ENCODE data around the gene ARMC2.

DNA sequence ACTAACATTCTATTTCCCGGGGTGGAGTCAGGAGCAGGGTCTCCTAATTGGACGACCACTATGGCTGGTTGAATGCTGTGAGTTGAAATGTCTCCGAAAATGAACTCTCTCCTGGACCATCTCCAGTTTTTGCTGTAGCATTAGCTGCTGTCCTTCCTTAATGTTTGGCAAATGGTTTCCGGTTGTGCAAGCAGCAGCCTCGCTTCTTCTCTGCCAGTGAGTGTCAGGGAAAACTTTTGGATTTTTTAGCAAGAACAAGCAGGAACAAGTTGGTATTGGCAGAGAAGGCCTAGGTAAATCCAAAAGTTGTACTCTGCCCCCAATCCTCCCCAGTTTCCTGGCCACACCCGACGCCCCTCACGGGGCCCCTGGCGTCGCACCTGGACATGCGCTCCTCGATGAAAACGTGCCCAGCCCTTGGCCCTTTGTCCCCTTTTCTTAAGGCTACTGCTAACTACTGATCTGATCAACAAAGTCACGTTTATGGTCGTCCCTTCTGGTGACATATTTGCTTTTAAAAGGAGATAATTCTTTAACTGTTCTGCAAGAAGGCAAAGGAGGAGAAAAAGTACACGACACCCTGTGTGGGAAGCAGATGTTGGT, 103.2 kb downstream of the ARMC2 start:
- TF ChIP-seq POLR2A (IDR thresholded peaks at IDR 0.05; ENCODE audit: low read length): no peak
- TF ChIP-seq GATA1 (IDR thresholded peaks at IDR 0.05; ENCODE audit: low read depth, low read length): no peak

Data from erythroblast (primary cell).